Erythroblast (primary cell): ENCODE results near the gene SHISAL2B.

Source experiments
- GATA1 ChIP-seq: IDR thresholded peaks from 2 replicates; pipeline ENCODE4 v1.6.1; 2011; ENCODE audit warnings: low read depth, mild to moderate bottlenecking, control low read depth, low read length, moderate library complexity
- POLR2A ChIP-seq: IDR thresholded peaks from 2 replicates; pipeline ENCODE4 v1.6.1; 2011; ENCODE audit warnings: mild to moderate bottlenecking, low read length

DNA sequence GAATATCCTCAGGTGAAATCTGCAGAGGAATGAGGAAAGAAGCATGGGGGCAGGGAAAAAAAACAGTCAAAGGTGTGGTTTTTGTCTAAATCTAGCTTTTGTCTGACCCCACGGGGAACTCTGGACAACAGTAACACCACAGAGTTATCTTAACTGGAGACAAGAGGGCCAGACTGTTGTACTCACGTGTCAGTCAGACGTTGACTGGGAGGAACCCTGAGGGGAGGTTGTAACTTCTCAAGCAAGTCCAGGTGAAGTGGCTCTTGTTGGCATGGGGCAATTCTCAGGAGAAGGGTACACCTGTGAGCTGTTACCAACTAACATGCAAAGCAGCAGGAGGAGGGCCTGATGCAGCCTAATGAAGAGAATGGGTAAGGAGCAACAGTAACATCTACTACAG is 44.1 kb upstream of the SHISAL2B start:
- TF ChIP-seq POLR2A = no peak
- no peak for TF ChIP-seq GATA1
